Natural killer cell (primary cell): ENCODE results near the gene TAS2R20. TPM values are rescaled to one million over a fixed set of nuclear protein-coding genes. Genes with fewer than 3 reads are reported as not detected.

ENCODE experiments used
- ATAC-seq, 3 donors: fragments of 150-1000 bp in 2 of 3; fragments of 200-7000 bp in 1 of 3; cut with Tn5 transposase; 1 replicate in 1 of 3; 2 replicates in 2 of 3; pipeline ENCODE4 v1.10.0; 2021; ENCODE audit warnings: mild to moderate bottlenecking in 2 of 3, moderate library complexity in 2 of 3
- DNase-seq, 2 donors: peaks; one replicate each; pipeline versions ENCODE4 v3.0.0 to v3.0.0-alpha.2; 2013 to 2021; ENCODE audit warnings: mixed read lengths in 1 of 2
- H3K27ac ChIP-seq: one replicate; pipeline ENCODE4 v1.5.1; 2013; ENCODE audit warnings: mild to moderate bottlenecking, low read length
- H3K27me3 ChIP-seq: one replicate; pipeline ENCODE4 v1.6.1; 2013; ENCODE audit warnings: low read length; ENCODE audit not compliant: control insufficient read depth, insufficient read depth
- H3K36me3 ChIP-seq: one replicate; pipeline ENCODE4 v1.6.1; 2013; ENCODE audit warnings: low read length; ENCODE audit not compliant: control insufficient read depth, insufficient read depth
- H3K4me1 ChIP-seq: one replicate; pipeline ENCODE4 v1.6.1; 2013; ENCODE audit warnings: low read length; ENCODE audit not compliant: control insufficient read depth, insufficient read depth
- H3K4me3 ChIP-seq: one replicate; pipeline ENCODE4 v1.5.1; 2013; ENCODE audit warnings: low read length
- H3K9me3 ChIP-seq: one replicate; pipeline ENCODE4 v1.6.1; 2013; ENCODE audit warnings: low read length; ENCODE audit not compliant: control insufficient read depth, insufficient read depth
- H3K27ac Mint-ChIP-seq, 2 donors: one replicate each; pipeline ENCODE4 v1.8.0; 2022; ENCODE audit warnings: mild to moderate bottlenecking in 2 of 2, mixed read lengths in 2 of 2, moderate library complexity in 1 of 2
- H3K27me3 Mint-ChIP-seq, 2 donors: one replicate each; pipeline ENCODE4 v1.8.0; 2022; ENCODE audit warnings: low read depth in 2 of 2, mixed read lengths in 2 of 2
- H3K36me3 Mint-ChIP-seq: one replicate; pipeline ENCODE4 v1.8.0; 2022; ENCODE audit warnings: mixed read lengths
- H3K4me1 Mint-ChIP-seq, 2 donors: one replicate each; pipeline ENCODE4 v1.8.0; 2022; ENCODE audit warnings: mixed read lengths in 2 of 2
- H3K4me3 Mint-ChIP-seq: one replicate; pipeline ENCODE4 v1.8.0; 2022; ENCODE audit warnings: mild to moderate bottlenecking, moderate library complexity, mixed read lengths
- H3K9me3 Mint-ChIP-seq, 2 donors: one replicate each; pipeline ENCODE4 v1.8.0; 2022; ENCODE audit warnings: mixed read lengths in 2 of 2
- CTCF ChIP-seq: fragments of 200-600 bp; IDR thresholded peaks from one replicate; pipeline ENCODE4 v1.8.0; 2022; ENCODE audit warnings: antibody characterized with exemption
- WGBS: methylation state at CpG from one replicate; pipeline ENCODE4 v1.1.7; 2013; ENCODE audit warnings: missing lambda C conversion rate; ENCODE audit not compliant: insufficient coverage; 5-methylcytosine and 5-hydroxymethylcytosine counted together
- intact Hi-C: fragments of 100-400 bp; cut with micrococcal nuclease; formaldehyde crosslinking; loops from one replicate; pipeline ENCODE4 v1.14.2; 2022
- total RNA-seq, 4 donors: library from RNA; stranded (reverse); fragments of 120-200 nt in 1 of 4; gene quantifications; one replicate each; pipeline versions ENCODE4 v1.2.3 to v1.2.4, GENCODE V29; 2013 to 2022

TAS2R20 gene
- total RNA-seq, 3 donors from 2014 or later (not counting 1 experiment from before 2014, with no cell fraction given), result 2.0 to 2.8 (median 2.4) TPM

- H3K4me1 ChIP-seq, result peaks cover 3% of the 10 kb centered on the region
- peaks cover 0 to 4% of the 10 kb centered on the region in 2 donors for H3K9me3 Mint-ChIP-seq
- DNase-seq (no peak), ATAC-seq (no peak)
- no peak overlapping the region for H3K27ac ChIP-seq
- no peaks in the 10 kb centered on the region for H3K27me3 Mint-ChIP-seq
- no peaks in the 10 kb centered on the region for H3K27me3 ChIP-seq
- no peaks in the 10 kb centered on the region for H3K36me3 Mint-ChIP-seq
- peaks cover 60 to 70% of the 10 kb centered on the region in 2 donors for H3K4me1 Mint-ChIP-seq
- no peak overlapping the region for H3K27ac Mint-ChIP-seq
- intact Hi-C loops, result no loop called here
- no peak overlapping the region for H3K4me3 Mint-ChIP-seq
- TF ChIP-seq CTCF, result no peak
- no peaks in the 10 kb centered on the region for H3K36me3 ChIP-seq
- no peak overlapping the region for H3K4me3 ChIP-seq
- no peaks in the 10 kb centered on the region for H3K9me3 ChIP-seq
These were observed 40.4 kb downstream of the TAS2R20 start for GRCh38 chr12:10957741-10958140.

- H3K27ac ChIP-seq, result no peak overlapping the region
- no peaks in the 10 kb centered on the region for H3K27me3 ChIP-seq
- H3K27me3 Mint-ChIP-seq, result no peaks in the 10 kb centered on the region
- no peaks in the 10 kb centered on the region for H3K36me3 ChIP-seq
- H3K4me3 Mint-ChIP-seq, result no peak overlapping the region
- DNase-seq (no peak), ATAC-seq (no peak)
- no peaks in the 10 kb centered on the region for H3K9me3 ChIP-seq
- peaks cover 57 to 63% of the 10 kb centered on the region in 2 donors for H3K4me1 Mint-ChIP-seq
- no peaks in the 10 kb centered on the region for H3K36me3 Mint-ChIP-seq
- H3K27ac Mint-ChIP-seq, result no peak overlapping the region
- H3K4me1 ChIP-seq, result peaks cover 3% of the 10 kb centered on the region
- peaks cover 0 to 4% of the 10 kb centered on the region in 2 donors for H3K9me3 Mint-ChIP-seq
- intact Hi-C loops, result no loop called here
- no peak for TF ChIP-seq CTCF
- no peak overlapping the region for H3K4me3 ChIP-seq
These were observed 42.0 kb downstream of the TAS2R20 start for GRCh38 chr12:10956085-10956484.

GRCh38 chr12:10952645-10953044 is 45.5 kb downstream of the TAS2R20 start:
- Mint-ChIP-seq H3K27me3 (no peaks in the 10 kb centered on the region), H3K4me1 (peaks cover 38 to 42% of the 10 kb centered on the region in 2 donors), H3K27ac (no peak overlapping the region), H3K36me3 (peaks cover 13% of the 10 kb centered on the region), H3K9me3 (peaks cover 0 to 9% of the 10 kb centered on the region in 2 donors), H3K4me3 (no peak overlapping the region)
- H3K27me3 ChIP-seq, result no peaks in the 10 kb centered on the region
- ATAC-seq (no peak), DNase-seq (no peak)
- H3K36me3 ChIP-seq, result no peaks in the 10 kb centered on the region
- H3K9me3 ChIP-seq, result no peaks in the 10 kb centered on the region
- no peak overlapping the region for H3K27ac ChIP-seq
- intact Hi-C loops, result no loop called here
- H3K4me3 ChIP-seq, result no peak overlapping the region
- no peak for TF ChIP-seq CTCF
- no peaks in the 10 kb centered on the region for H3K4me1 ChIP-seq
- 97% methylated on average over 4 of the region's 4 CpGs for WGBS

Other genes with a start within 250 kb of the TAS2R20 start
- not detected for gene TAS2R7, start 195.7 kb downstream of the TAS2R20 start, total RNA-seq
- not detected for gene TAS2R8, start 191.0 kb downstream of the TAS2R20 start, total RNA-seq
- not detected for gene TAS2R9, start 188.1 kb downstream of the TAS2R20 start, total RNA-seq
- gene TAS2R10, start 171.9 kb downstream of the TAS2R20 start, total RNA-seq, result 1 to 10 TPM in 1 of 3 donors, under 1 TPM in 1, not detected in 1; 0.60 to 1.2 TPM
- gene PRR4, start 148.8 kb downstream of the TAS2R20 start, total RNA-seq, result 1 to 10 TPM; 3.0 to 8.1 (median 3.6) TPM
- gene PRH1, start 114.0 kb downstream of the TAS2R20 start, total RNA-seq, result 10 to 100 TPM; 35.1 to 46.1 (median 40.6) TPM
- 1 to 10 TPM; 1.6 to 2.5 (median 2.0) TPM for gene TAS2R13, start 88.7 kb downstream of the TAS2R20 start, total RNA-seq
- gene PRH2, start 69.1 kb downstream of the TAS2R20 start, total RNA-seq, result 1 to 10 TPM in 1 of 3 donors, not detected in 2; 1.0 TPM
- 1 to 10 TPM; 3.6 to 4.8 (median 4.4) TPM for gene TAS2R14, start 59.0 kb downstream of the TAS2R20 start, total RNA-seq
- 1 to 10 TPM in 2 of 3 donors, under 1 TPM in 1; 0.88 to 3.0 (median 2.0) TPM for gene TAS2R50, start 11.4 kb downstream of the TAS2R20 start, total RNA-seq
- 1 to 10 TPM; 2.9 to 4.1 (median 3.8) TPM for gene TAS2R19, start 24.3 kb upstream of the TAS2R20 start, total RNA-seq
- gene TAS2R31, start 33.1 kb upstream of the TAS2R20 start, total RNA-seq, result 1 to 10 TPM; 3.7 to 6.2 (median 4.0) TPM
- gene TAS2R46, start 64.0 kb upstream of the TAS2R20 start, total RNA-seq, result 1 to 10 TPM; 3.3 to 4.5 (median 4.4) TPM
- 1 to 10 TPM; 2.1 to 6.7 (median 4.5) TPM for gene TAS2R43, start 94.0 kb upstream of the TAS2R20 start, total RNA-seq
- 1 to 10 TPM; 6.9 to 9.7 (median 6.9) TPM for gene TAS2R30, start 136.3 kb upstream of the TAS2R20 start, total RNA-seq
- 10 to 100 TPM in 1 of 3 donors, 1 to 10 TPM in 2; 8.6 to 10.7 (median 9.9) TPM for gene SMIM10L1, start 172.9 kb upstream of the TAS2R20 start, total RNA-seq
- gene TAS2R42, start 188.6 kb upstream of the TAS2R20 start, total RNA-seq, result not detected